Colonic mucosa (tissue), 2 donors: ENCODE measurements around the gene UBE2M. TPM values are rescaled to one million over a fixed set of nuclear protein-coding genes. Genes with fewer than 3 reads are reported as not detected.

Source experiments
- microRNA-seq: library from miRNA; unstranded; fragments of <30 nt; microRNA quantifications from one replicate; pipeline ENCODE4, GENCODE V29; 2019
- total RNA-seq, 2 donors: library from RNA; stranded (reverse); fragmentation: NEBNext Ultra II Directional in 1 of 2; extraction: Animal tissue kit (Norgen Biotek cat#: 25700) in 1 of 2; gene quantifications; one replicate each; pipeline ENCODE4 v1.2.1, GENCODE V29; 2021
- donor health status: DM: no; HTN: no; CAD: no.
- donor health status: DM: no; HTN: no; CAD: no.

Gene UBE2M
- total RNA-seq, 2 donors from 2014 or later, result 63.0 to 79.4 TPM

Small RNAs within 50 kb of the gene (microRNA-seq; reads per million reads assigned to microRNA genes)
- not detected for gene MIR6807

Other genes starting within 250 kb of the UBE2M start
- 1 to 10 TPM; 3.0 to 3.7 TPM for gene ZSCAN22, start 231.6 kb downstream of the UBE2M start, total RNA-seq
- 1 to 10 TPM; 3.6 to 4.7 TPM for gene A1BG, start 205.1 kb downstream of the UBE2M start, total RNA-seq
- 1 to 10 TPM in 1 of 2 donors, under 1 TPM in 1; 0.98 to 1.9 TPM for gene ZNF497, start 195.9 kb downstream of the UBE2M start, total RNA-seq
- gene ZNF837, start 177.6 kb downstream of the UBE2M start, total RNA-seq, result 1 to 10 TPM; 1.8 to 2.6 TPM
- gene RPS5, start 171.3 kb downstream of the UBE2M start, total RNA-seq, result 100 to 1,000 TPM; 781 to 884 TPM
- gene RNF225, start 163.0 kb downstream of the UBE2M start, total RNA-seq, result not detected
- 1 to 10 TPM; 5.9 to 8.5 TPM for gene ZNF584, start 150.0 kb downstream of the UBE2M start, total RNA-seq
- 1 to 10 TPM; 2.6 to 5.8 TPM for gene ZNF132, start 118.5 kb downstream of the UBE2M start, total RNA-seq
- 1 to 10 TPM; 4.4 to 7.5 TPM for gene ZNF324B, start 107.0 kb downstream of the UBE2M start, total RNA-seq
- gene ZNF324, start 91.5 kb downstream of the UBE2M start, total RNA-seq, result 10 to 100 TPM; 10.2 to 12.0 TPM
- 10 to 100 TPM in 1 of 2 donors, 1 to 10 TPM in 1; 7.4 to 10.5 TPM for gene ZNF446, start 82.3 kb downstream of the UBE2M start, total RNA-seq
- gene SLC27A5, start 46.6 kb downstream of the UBE2M start, total RNA-seq, result 1 to 10 TPM; 3.7 to 8.7 TPM
- gene ZBTB45, start 38.8 kb downstream of the UBE2M start, total RNA-seq, result 10 to 100 TPM; 13.5 to 20.2 TPM
- 100 to 1,000 TPM; 205 to 412 TPM for gene TRIM28, start 14.5 kb downstream of the UBE2M start, total RNA-seq
- 100 to 1,000 TPM; 176 to 183 TPM for gene CHMP2A, start 3.5 kb downstream of the UBE2M start, total RNA-seq
- gene MZF1, start 14.7 kb upstream of the UBE2M start, total RNA-seq, result 10 to 100 TPM; 19.3 to 39.2 TPM